Activated CD4-positive, alpha-beta T cell treated with anti-CD3 and anti-CD28 coated beads, Interleukin-2, Interleukin-6, amounts not matched to agents 100 ng/mL and 50 ng/mL, durations not matched to agents 16 hours and 8 hours (primary cell): ENCODE measurements around the gene REG1A.

Experiments
- DNase-seq: peaks from one replicate; pipeline ENCODE4 v3.0.0-alpha.2; 2020

REG1A gene

GRCh38 chr2:79128406-79128805, 8.1 kb downstream of the REG1A start:
- DNase-seq = no peak

GRCh38 chr2:79129260-79129659, 9.0 kb downstream of the REG1A start:
- DNase-seq = no peak

GRCh38 chr2:79129804-79130203, 9.5 kb downstream of the REG1A start:
- no peak for DNase-seq

- DNase-seq = no peak
Observed at GRCh38 chr2:79131687-79132086, 11.4 kb downstream of the REG1A start.

GRCh38 chr2:79138385-79138784, 18.1 kb downstream of the REG1A start:
- no peak for DNase-seq

GRCh38 chr2:79139423-79139822, 19.1 kb downstream of the REG1A start:
- no peak for DNase-seq

- no peak for DNase-seq
Observed at GRCh38 chr2:79155826-79156476, 35.7 kb downstream of the REG1A start.

- no peak for DNase-seq
Observed at GRCh38 chr2:79159030-79159429, 38.7 kb downstream of the REG1A start.

- DNase-seq = no peak
Observed at GRCh38 chr2:79159653-79160052, 39.4 kb downstream of the REG1A start, which contains the start of gene REG3A. Gene REG3A, minus strand, starts transcription at chr2:79159753. Its CDS starts 348 bp downstream, at chr2:79159405.

- no peak for DNase-seq
Observed at GRCh38 chr2:79162132-79162531, 41.8 kb downstream of the REG1A start.

GRCh38 chr2:79162801-79163200, 42.5 kb downstream of the REG1A start:
- no peak for DNase-seq

- DNase-seq = no peak
Observed at GRCh38 chr2:79171348-79171958, 51.2 kb downstream of the REG1A start.
